ENCODE results near the gene CD3D.

Gene CD3D

GRCh38 chr11:118341815-118342489 is 553 bp downstream of the CD3D start:
- no peak for TF ChIP-seq CTCF (IDR thresholded peaks at IDR 0.05; ENCODE audit: control extremely low read depth, extremely low read depth, low read depth, missing control alignments)
- CTCF ChIA-PET, result interaction anchor here (1.1 to 2.3 kb wide), 5 partner anchors 12 to 170 kb away, joined by 3 to 6 read pairs (median 4); no protein-coding TSS in a partner anchor
- POLR2A ChIA-PET, result no interaction called here
- DNase-seq (ENCODE audit: extremely low spot score), result no peak

- no peak for TF ChIP-seq CTCF (IDR thresholded peaks at IDR 0.05; ENCODE audit: control extremely low read depth, extremely low read depth, low read depth, missing control alignments)
- ChIA-PET CTCF (interaction anchor here (1.4 to 2.3 kb wide), 4 partner anchors 30 to 169 kb away, joined by 3 to 6 read pairs (median 5); no protein-coding TSS in a partner anchor), POLR2A (no interaction called here)
- no peak for DNase-seq (ENCODE audit: extremely low spot score)
These were observed 1.2 kb downstream of the CD3D start for GRCh38 chr11:118341261-118341660.

GRCh38 chr11:118340449-118340848 is 2.1 kb downstream of the CD3D start:
- TF ChIP-seq CTCF (IDR thresholded peaks at IDR 0.05; ENCODE audit: control extremely low read depth, extremely low read depth, low read depth, missing control alignments), result no peak
- DNase-seq (ENCODE audit: extremely low spot score), result no peak
- ChIA-PET CTCF (interaction anchor here (1.5 to 2.3 kb wide), 4 partner anchors 13 to 142 kb away, joined by 4 to 7 read pairs (median 6); no protein-coding TSS in a partner anchor), POLR2A (no interaction called here)

GRCh38 chr11:118339281-118339961 is 3.1 kb downstream of the CD3D start:
- ChIA-PET CTCF (interaction anchor here (0.9 to 1.8 kb wide), 6 partner anchors 9 to 141 kb away, joined by 3 to 7 read pairs (median 4); partner anchors contain the start of gene UBE4A), POLR2A (no interaction called here)
- DNase-seq (ENCODE audit: extremely low spot score), result no peak
- TF ChIP-seq CTCF (IDR thresholded peaks at IDR 0.05; ENCODE audit: control extremely low read depth, extremely low read depth, low read depth, missing control alignments), result no peak

- peak; percentile 68 for DNase-seq (ENCODE audit: extremely low spot score)
- TF ChIP-seq CTCF (IDR thresholded peaks at IDR 0.05; ENCODE audit: control extremely low read depth, extremely low read depth, low read depth, missing control alignments), result no peak
- POLR2A ChIA-PET, result no interaction called here
- CTCF ChIA-PET, result interaction anchor here (1.3 to 1.8 kb wide), 5 partner anchors 10 to 140 kb away, joined by 3 to 7 read pairs (median 4); no protein-coding TSS in a partner anchor
These were observed 3.9 kb downstream of the CD3D start for GRCh38 chr11:118338637-118339061.

- no peak for TF ChIP-seq CTCF (IDR thresholded peaks at IDR 0.05; ENCODE audit: control extremely low read depth, extremely low read depth, low read depth, missing control alignments)
- DNase-seq (ENCODE audit: extremely low spot score), result no peak
- CTCF ChIA-PET, result no interaction called here
- POLR2A ChIA-PET, result no interaction called here
These were observed 7.8 kb downstream of the CD3D start for GRCh38 chr11:118334745-118335144.
